Neural cell (in vitro differentiated cells): ENCODE measurements around the gene FNDC3B. TPM values are rescaled to one million over a fixed set of nuclear protein-coding genes. Genes with fewer than 3 reads are reported as not detected.

ENCODE experiments used
- H2AFZ ChIP-seq: fragments of 200-600, 300-800 bp; sonication (generic), shearing (Covaris generic); 2 replicates; pipeline ENCODE4 v1.6.0; 2014; ENCODE audit warnings: low read depth, mild to moderate bottlenecking, antibody characterized with exemption, low read length, moderate library complexity
- H3F3A ChIP-seq: fragments of 200-600 bp; shearing (Covaris generic); 2 replicates; pipeline ENCODE4 v1.6.1; 2016; ENCODE audit warnings: mild to moderate bottlenecking, moderate library complexity, mixed read lengths, antibody characterized with exemption, low read length; ENCODE audit not compliant: insufficient read depth, poor library complexity, severe bottlenecking
- H3K27ac ChIP-seq: fragments of 200-600, 300-800 bp; sonication (generic), shearing (Covaris generic); 2 replicates; pipeline ENCODE4 v1.5.1; 2014; ENCODE audit warnings: mild to moderate bottlenecking, low read length, moderate library complexity
- H3K27me3 ChIP-seq: fragments of 300-800, 200-600 bp; sonication (generic), shearing (Covaris generic); 2 replicates; pipeline ENCODE4 v1.6.0; 2014; ENCODE audit warnings: mild to moderate bottlenecking, low read depth, low read length, moderate library complexity; ENCODE audit not compliant: insufficient read depth
- H3K36me3 ChIP-seq: fragments of 300-800, 200-600 bp; sonication (generic), shearing (Covaris generic); 2 replicates; pipeline ENCODE4 v1.5.1; 2014; ENCODE audit warnings: mild to moderate bottlenecking, antibody characterized with exemption, low read length, moderate library complexity; ENCODE audit not compliant: insufficient read depth
- H3K4me2 ChIP-seq: fragments of 300-800, 200-600 bp; sonication (generic), shearing (Covaris generic); 2 replicates; pipeline ENCODE4 v1.6.0; 2014; ENCODE audit warnings: mild to moderate bottlenecking, low read length
- H3K4me3 ChIP-seq: fragments of 300-800, 200-600 bp; sonication (generic), shearing (Covaris generic); 2 replicates; pipeline ENCODE4 v1.5.1; 2014; ENCODE audit warnings: mild to moderate bottlenecking, low read length, moderate library complexity
- H3K79me2 ChIP-seq: fragments of 200-600 bp; shearing (Covaris generic); replicated peaks from 2 replicates; pipeline ENCODE4 v1.6.0; 2014; ENCODE audit warnings: mild to moderate bottlenecking, low read length, moderate library complexity; ENCODE audit not compliant: insufficient read depth
- H3K9ac ChIP-seq: fragments of 300-800, 200-600 bp; sonication (generic), shearing (Covaris generic); 2 replicates; pipeline ENCODE4 v1.6.1; 2016; ENCODE audit warnings: mild to moderate bottlenecking, low read length, mixed read lengths
- H3K9me2 ChIP-seq: fragments of 200-600 bp; shearing (Covaris generic); 2 replicates; pipeline ENCODE4 v1.6.1; 2016; ENCODE audit warnings: mild to moderate bottlenecking, low read length, mixed read lengths; ENCODE audit not compliant: insufficient read depth
- H3K9me3 ChIP-seq: fragments of 200-600, 300-800 bp; sonication (generic), shearing (Covaris generic); 2 replicates; pipeline ENCODE4 v1.6.1; 2016; ENCODE audit warnings: mild to moderate bottlenecking, mixed run types, low read length, moderate library complexity, mixed read lengths
- H4K20me1 ChIP-seq: fragments of 200-600 bp; shearing (Covaris generic); 2 replicates; pipeline ENCODE4 v1.6.1; 2016; ENCODE audit warnings: mild to moderate bottlenecking, mixed run types; ENCODE audit not compliant: insufficient read depth
- EP300 ChIP-seq: fragments of 450-650 bp; conservative IDR thresholded peaks from 2 replicates; pipeline ENCODE4 v1.6.1; 2014; ENCODE audit warnings: antibody characterized with exemption, mild to moderate bottlenecking, moderate library complexity; ENCODE audit not compliant: poor library complexity, severe bottlenecking
- EZH2 ChIP-seq: fragments of 200-600, 300-800 bp; shearing (Covaris generic), sonication (generic); IDR thresholded peaks from 2 replicates; pipeline ENCODE4 v1.6.1; 2014; ENCODE audit warnings: antibody characterized with exemption, low read length, borderline replicate concordance, mild to moderate bottlenecking; ENCODE audit not compliant: insufficient read depth, poor library complexity, severe bottlenecking
- MXI1 ChIP-seq: fragments of 450-650 bp; conservative IDR thresholded peaks from 2 replicates; pipeline ENCODE4 v1.6.1; 2014; ENCODE audit warnings: antibody characterized with exemption, mild to moderate bottlenecking; ENCODE audit not compliant: poor library complexity, severe bottlenecking
- POLR2AphosphoS5 ChIP-seq: IDR thresholded peaks from 2 replicates; pipeline ENCODE4 v1.6.1; 2012
- RAD21 ChIP-seq: fragments of 450-650 bp; conservative IDR thresholded peaks from 2 replicates; pipeline ENCODE4 v1.6.1; 2014; ENCODE audit warnings: antibody characterized with exemption, mild to moderate bottlenecking, moderate library complexity
- REST ChIP-seq: IDR thresholded peaks from 2 replicates; pipeline ENCODE4 v1.6.1; 2012; ENCODE audit warnings: borderline replicate concordance
- SMC3 ChIP-seq: fragments of 450-650 bp; conservative IDR thresholded peaks from 2 replicates; pipeline ENCODE4 v1.6.1; 2014; ENCODE audit warnings: antibody characterized with exemption, mild to moderate bottlenecking, moderate library complexity; ENCODE audit not compliant: poor library complexity
- TAF1 ChIP-seq: IDR thresholded peaks from 2 replicates; pipeline ENCODE4 v1.6.1; 2012; ENCODE audit warnings: low read depth
- polyA plus RNA-seq: library from polyadenylated mRNA; depleted of rRNA; stranded (reverse); fragments of >200 nt; gene quantifications from 2 replicates; pipeline ENCODE4 v1.2.3, GENCODE V29; 2014
- TF ChIP-seq, protein P1 (sequence below): fragments of 450-650 bp; IDR thresholded peaks from 2 replicates; pipeline ENCODE4 v1.5.1; 2014; ENCODE audit warnings: antibody characterized with exemption, mild to moderate bottlenecking, moderate library complexity; ENCODE audit not compliant: poor library complexity, severe bottlenecking

FNDC3B gene
- polyA plus RNA-seq, 1 donor from 2014 or later: 4.9 TPM

GRCh38 chr3:172082820-172083513, 43.6 kb downstream of the FNDC3B start:
- H3K9ac ChIP-seq: no peak overlapping the region

DNA sequence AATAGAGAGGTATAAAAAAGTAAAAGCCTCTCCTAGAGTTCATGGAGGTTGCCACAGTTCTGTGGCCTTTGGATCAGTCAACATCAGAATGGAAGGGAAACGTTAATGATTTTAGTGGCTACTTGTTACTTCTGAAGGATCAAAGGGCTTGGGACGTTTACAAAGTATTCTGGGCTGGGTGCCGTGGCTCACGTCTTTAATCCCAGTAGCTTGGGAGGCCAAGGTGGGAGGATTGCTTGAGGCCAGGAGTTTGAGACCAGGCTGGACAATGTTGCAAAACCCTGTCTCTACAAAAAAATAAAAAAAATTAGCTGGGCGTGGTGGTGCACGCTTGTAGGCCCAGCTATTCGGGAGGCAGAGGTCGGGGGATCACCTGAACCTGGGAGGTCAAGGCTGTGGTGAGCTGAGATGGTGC, 44.6 kb downstream of the FNDC3B start:
- TF ChIP-seq, protein P1, sequence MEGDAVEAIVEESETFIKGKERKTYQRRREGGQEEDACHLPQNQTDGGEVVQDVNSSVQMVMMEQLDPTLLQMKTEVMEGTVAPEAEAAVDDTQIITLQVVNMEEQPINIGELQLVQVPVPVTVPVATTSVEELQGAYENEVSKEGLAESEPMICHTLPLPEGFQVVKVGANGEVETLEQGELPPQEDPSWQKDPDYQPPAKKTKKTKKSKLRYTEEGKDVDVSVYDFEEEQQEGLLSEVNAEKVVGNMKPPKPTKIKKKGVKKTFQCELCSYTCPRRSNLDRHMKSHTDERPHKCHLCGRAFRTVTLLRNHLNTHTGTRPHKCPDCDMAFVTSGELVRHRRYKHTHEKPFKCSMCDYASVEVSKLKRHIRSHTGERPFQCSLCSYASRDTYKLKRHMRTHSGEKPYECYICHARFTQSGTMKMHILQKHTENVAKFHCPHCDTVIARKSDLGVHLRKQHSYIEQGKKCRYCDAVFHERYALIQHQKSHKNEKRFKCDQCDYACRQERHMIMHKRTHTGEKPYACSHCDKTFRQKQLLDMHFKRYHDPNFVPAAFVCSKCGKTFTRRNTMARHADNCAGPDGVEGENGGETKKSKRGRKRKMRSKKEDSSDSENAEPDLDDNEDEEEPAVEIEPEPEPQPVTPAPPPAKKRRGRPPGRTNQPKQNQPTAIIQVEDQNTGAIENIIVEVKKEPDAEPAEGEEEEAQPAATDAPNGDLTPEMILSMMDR: no peak
- no peak for TF ChIP-seq SMC3
- TF ChIP-seq MXI1: no peak
- no peak for TF ChIP-seq EZH2
- no peak for TF ChIP-seq EP300
- TF ChIP-seq REST: no peak
- TF ChIP-seq TAF1: no peak
- no peak for TF ChIP-seq RAD21
- no peak for TF ChIP-seq POLR2AphosphoS5

More at GRCh38 chr3:172082820-172083513, 43.6 kb downstream of the FNDC3B start:
- Histone ChIP-seq H3K9me2 (no peaks in the 10 kb centered on the region), H3K4me2 (no peak overlapping the region), H3K9me3 (no peaks in the 10 kb centered on the region), H3K79me2 (peaks cover 16% of the 10 kb centered on the region), H3K27me3 (no peaks in the 10 kb centered on the region), H2AFZ (no peak overlapping the region), H3F3A (no peaks in the 10 kb centered on the region), H3K27ac (no peak overlapping the region), H3K4me3 (no peak overlapping the region), H4K20me1 (no peaks in the 10 kb centered on the region), H3K36me3 (no peaks in the 10 kb centered on the region)
- TF ChIP-seq EP300 (no peak), MXI1 (no peak), RAD21 (no peak)

More for the DNA sequence above, 44.6 kb downstream of the FNDC3B start:
- H3K4me2 ChIP-seq: no peak overlapping the region
- H3K27ac ChIP-seq: no peak overlapping the region
- no peaks in the 10 kb centered on the region for H3F3A ChIP-seq
- H2AFZ ChIP-seq: no peak overlapping the region
- H3K4me3 ChIP-seq: no peak overlapping the region
- no peaks in the 10 kb centered on the region for H3K36me3 ChIP-seq
- H3K9me3 ChIP-seq: no peaks in the 10 kb centered on the region
- H3K9ac ChIP-seq: no peak overlapping the region
- peaks cover 21% of the 10 kb centered on the region for H3K79me2 ChIP-seq
- no peaks in the 10 kb centered on the region for H3K27me3 ChIP-seq
- H4K20me1 ChIP-seq: no peaks in the 10 kb centered on the region
- no peaks in the 10 kb centered on the region for H3K9me2 ChIP-seq
